ENCODE measurements around the gene UMAD1. TPM values are rescaled to one million over a fixed set of nuclear protein-coding genes. Genes with fewer than 3 reads are reported as not detected.

Gene UMAD1
- total RNA-seq, 4 donors from 2014 or later = 5.6 to 13.2 (median 12.1) TPM

GRCh38 chr7:7705318-7705717, 64.8 kb downstream of the UMAD1 start:
- ATAC-seq (ENCODE audit: low FRiP score) (no peak), DNase-seq (ENCODE audit: low spot score) (no peak)
- TF ChIP-seq CTCF (IDR thresholded peaks at IDR 0.05) = no peak

GRCh38 chr7:7706101-7706511, 65.6 kb downstream of the UMAD1 start:
- no peak for TF ChIP-seq CTCF (IDR thresholded peaks at IDR 0.05)
- ATAC-seq (ENCODE audit: low FRiP score) (no peak), DNase-seq (ENCODE audit: low spot score) (no peak)

- DNase-seq (ENCODE audit: low spot score) = no peak
- no peak for ATAC-seq (ENCODE audit: low FRiP score)
- no peak for TF ChIP-seq CTCF (IDR thresholded peaks at IDR 0.05)
These were observed 66.1 kb downstream of the UMAD1 start for GRCh38 chr7:7706556-7707172.

- no peak for TF ChIP-seq CTCF (IDR thresholded peaks at IDR 0.05)
- ATAC-seq (ENCODE audit: low FRiP score) (no peak), DNase-seq (ENCODE audit: low spot score) (no peak)
These were observed 66.7 kb downstream of the UMAD1 start for GRCh38 chr7:7707246-7707645.

- no peak for TF ChIP-seq CTCF (IDR thresholded peaks at IDR 0.05)
- ATAC-seq (ENCODE audit: low FRiP score) (no peak), DNase-seq (ENCODE audit: low spot score) (no peak)
These were observed 67.3 kb downstream of the UMAD1 start for GRCh38 chr7:7707806-7708205.

GRCh38 chr7:7709291-7709690, 68.7 kb downstream of the UMAD1 start:
- no peak for TF ChIP-seq CTCF (IDR thresholded peaks at IDR 0.05)
- ATAC-seq (ENCODE audit: low FRiP score) = no peak
- no peak for DNase-seq (ENCODE audit: low spot score)

- DNase-seq (ENCODE audit: low spot score) (no peak), ATAC-seq (ENCODE audit: low FRiP score) (no peak)
- no peak for TF ChIP-seq CTCF (IDR thresholded peaks at IDR 0.05)
These were observed 69.9 kb downstream of the UMAD1 start for GRCh38 chr7:7710469-7710868.
